ENCODE data around the gene GALNT17. TPM values are rescaled to one million over a fixed set of nuclear protein-coding genes. Genes with fewer than 3 reads are reported as not detected.
A peak's percentile ranks its signal among the peaks of the same experiment; 100 is the strongest.

The GALNT17 gene
- total RNA-seq, 4 donors from 2014 or later = 51.1 to 95.6 (median 69.8) TPM

- no peaks in the 10 kb centered on the region for H3K9me3 ChIP-seq
- no peaks in the 10 kb centered on the region for H3K36me3 ChIP-seq
- intact Hi-C loops (cut with DNase I) = loop anchor here (10.0 kb wide), 1 partner anchor 56 kb away; no protein-coding TSS in a partner anchor
- no peak for DNase-seq (ENCODE audit: extremely low spot score)
- peaks cover 0 to 46% (median 42%) of the 10 kb centered on the region in 4 donors for H3K4me1 ChIP-seq
- no peak for TF ChIP-seq EP300 (IDR thresholded peaks at IDR 0.05)
- no peak for TF ChIP-seq POLR2A (IDR thresholded peaks at IDR 0.05; ENCODE audit: low read depth)
- no peak for TF ChIP-seq POLR2AphosphoS5 (IDR thresholded peaks at IDR 0.05)
- TF ChIP-seq, protein P1, sequence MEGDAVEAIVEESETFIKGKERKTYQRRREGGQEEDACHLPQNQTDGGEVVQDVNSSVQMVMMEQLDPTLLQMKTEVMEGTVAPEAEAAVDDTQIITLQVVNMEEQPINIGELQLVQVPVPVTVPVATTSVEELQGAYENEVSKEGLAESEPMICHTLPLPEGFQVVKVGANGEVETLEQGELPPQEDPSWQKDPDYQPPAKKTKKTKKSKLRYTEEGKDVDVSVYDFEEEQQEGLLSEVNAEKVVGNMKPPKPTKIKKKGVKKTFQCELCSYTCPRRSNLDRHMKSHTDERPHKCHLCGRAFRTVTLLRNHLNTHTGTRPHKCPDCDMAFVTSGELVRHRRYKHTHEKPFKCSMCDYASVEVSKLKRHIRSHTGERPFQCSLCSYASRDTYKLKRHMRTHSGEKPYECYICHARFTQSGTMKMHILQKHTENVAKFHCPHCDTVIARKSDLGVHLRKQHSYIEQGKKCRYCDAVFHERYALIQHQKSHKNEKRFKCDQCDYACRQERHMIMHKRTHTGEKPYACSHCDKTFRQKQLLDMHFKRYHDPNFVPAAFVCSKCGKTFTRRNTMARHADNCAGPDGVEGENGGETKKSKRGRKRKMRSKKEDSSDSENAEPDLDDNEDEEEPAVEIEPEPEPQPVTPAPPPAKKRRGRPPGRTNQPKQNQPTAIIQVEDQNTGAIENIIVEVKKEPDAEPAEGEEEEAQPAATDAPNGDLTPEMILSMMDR (IDR thresholded peaks at IDR 0.05) = no peak
- peak overlapping the region; percentile 49 to 71 (median 58) for H3K27ac ChIP-seq (replicated peaks in 1 of 4)
- 81% methylated on average over 4 of the region's 4 CpGs for WGBS
- no peaks in the 10 kb centered on the region for H3K27me3 ChIP-seq
- no peak overlapping the region for H3K4me3 ChIP-seq
Observed at GRCh38 chr7:71301167-71301566, 169.2 kb downstream of the GALNT17 start.

GRCh38 chr7:71303566-71303965 lies 171.6 kb downstream of the GALNT17 start:
- Histone ChIP-seq H3K4me1 (peaks cover 10 to 53% (median 50%) of the 10 kb centered on the region in 4 donors), H3K9me3 (no peaks in the 10 kb centered on the region), H3K27ac (replicated peaks in 1 of 4) (peak overlapping the region; percentile 32 to 87 (median 64)), H3K27me3 (no peaks in the 10 kb centered on the region), H3K4me3 (no peak overlapping the region), H3K36me3 (no peaks in the 10 kb centered on the region)
- no peak for DNase-seq (ENCODE audit: extremely low spot score)
- TF ChIP-seq POLR2AphosphoS5 (IDR thresholded peaks at IDR 0.05) = no peak
- TF ChIP-seq EP300 (IDR thresholded peaks at IDR 0.05) = no peak
- intact Hi-C loops (cut with DNase I) = loop anchor here (10.0 kb wide), 1 partner anchor 59 kb away; no protein-coding TSS in a partner anchor
- WGBS = 20% methylated on average over 6 of the region's 6 CpGs

DNA sequence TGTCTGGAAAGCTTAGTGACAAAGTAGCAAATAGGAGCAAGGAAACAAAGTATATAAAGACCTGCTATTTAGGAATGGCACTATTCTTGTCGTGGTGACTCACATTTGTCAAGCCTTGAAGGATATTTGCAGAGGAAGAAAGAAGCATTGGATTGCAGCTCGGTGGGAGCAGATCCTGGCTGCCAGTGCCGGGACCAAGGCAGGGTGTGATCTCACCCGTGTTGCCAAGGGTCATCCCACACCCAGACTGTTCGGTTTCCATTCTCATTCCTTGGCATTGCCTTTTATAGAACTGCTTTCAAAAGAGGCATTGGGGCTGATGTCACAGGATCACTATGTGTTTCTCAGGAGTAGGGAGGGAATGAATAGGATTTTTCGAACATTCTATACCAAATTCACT lies 176.2 kb downstream of the GALNT17 start:
- H3K27me3 ChIP-seq = no peaks in the 10 kb centered on the region
- no peak for DNase-seq (ENCODE audit: extremely low spot score)
- TF ChIP-seq, protein P1 (IDR thresholded peaks at IDR 0.05) = no peak
- TF ChIP-seq POLR2A (IDR thresholded peaks at IDR 0.05; ENCODE audit: low read depth) (no peak), EP300 (IDR thresholded peaks at IDR 0.05) (no peak), POLR2AphosphoS5 (IDR thresholded peaks at IDR 0.05) (peak; percentile 76 to 80)
- WGBS = 14% methylated on average over 6 of the region's 6 CpGs
- intact Hi-C loops (cut with DNase I) = loop anchor here (10.0 kb wide), 1 partner anchor 63 kb away; no protein-coding TSS in a partner anchor
- H3K9me3 ChIP-seq = no peaks in the 10 kb centered on the region
- H3K27ac ChIP-seq (replicated peaks in 1 of 4) = peak overlapping the region; percentile 80 to 88 (median 85)
- peaks cover 18 to 66% (median 60%) of the 10 kb centered on the region in 4 donors for H3K4me1 ChIP-seq
- peak overlapping the region in 2 of 4 donors; percentile 1 to 14 for H3K4me3 ChIP-seq
- no peaks in the 10 kb centered on the region for H3K36me3 ChIP-seq

GRCh38 chr7:71311576-71311975 lies 179.6 kb downstream of the GALNT17 start:
- Histone ChIP-seq H3K27me3 (no peaks in the 10 kb centered on the region), H3K4me3 (no peak overlapping the region), H3K9me3 (peaks cover 0 to 3% (median 0%) of the 10 kb centered on the region in 4 donors), H3K27ac (replicated peaks in 1 of 4) (peak overlapping the region in 3 of 4 donors; percentile 22 to 88 (median 63)), H3K36me3 (no peaks in the 10 kb centered on the region), H3K4me1 (peaks cover 25 to 67% (median 55%) of the 10 kb centered on the region in 4 donors)
- TF ChIP-seq, protein P1 (IDR thresholded peaks at IDR 0.05) = no peak
- TF ChIP-seq POLR2A (IDR thresholded peaks at IDR 0.05; ENCODE audit: low read depth) (no peak), POLR2AphosphoS5 (IDR thresholded peaks at IDR 0.05) (no peak), EP300 (IDR thresholded peaks at IDR 0.05) (no peak)
- WGBS = 79% methylated on average over 2 of the region's 2 CpGs
- intact Hi-C loops (cut with DNase I) = no loop called here
- no peak for DNase-seq (ENCODE audit: extremely low spot score)

GRCh38 chr7:71312755-71313490 lies 181.0 kb downstream of the GALNT17 start:
- Histone ChIP-seq H3K27ac (replicated peaks in 1 of 4) (peak overlapping the region; percentile 48 to 88 (median 58)), H3K4me3 (no peak overlapping the region), H3K9me3 (peaks cover 0 to 3% (median 0%) of the 10 kb centered on the region in 4 donors), H3K4me1 (peaks cover 18 to 71% (median 54%) of the 10 kb centered on the region in 4 donors), H3K36me3 (no peaks in the 10 kb centered on the region), H3K27me3 (no peaks in the 10 kb centered on the region)
- DNase-seq (ENCODE audit: extremely low spot score) = no peak
- TF ChIP-seq EP300 (IDR thresholded peaks at IDR 0.05) = no peak
- TF ChIP-seq POLR2A (IDR thresholded peaks at IDR 0.05; ENCODE audit: low read depth) = no peak
- TF ChIP-seq POLR2AphosphoS5 (IDR thresholded peaks at IDR 0.05) = no peak
- TF ChIP-seq, protein P1 (IDR thresholded peaks at IDR 0.05) = no peak
- WGBS = 64% methylated on average over 3 of the region's 3 CpGs
- intact Hi-C loops (cut with DNase I) = no loop called here

Data from esophagus muscularis mucosa (tissue), 4 donors.